Breast epithelium (tissue), 3 donors: ENCODE results near the gene PAPSS1.

Experiments
- POLR2A ChIP-seq: fragments of 450-650 bp; IDR thresholded peaks from one replicate; pipeline ENCODE4 v1.6.1; 2016; ENCODE audit warnings: antibody characterized with exemption, mild to moderate bottlenecking, moderate library complexity
- POLR2AphosphoS5 ChIP-seq, 3 donors: sonication (generic); formaldehyde crosslinking; IDR thresholded peaks; one replicate each; pipeline ENCODE4 v1.6.1; 2017; ENCODE audit warnings: antibody characterized with exemption in 3 of 3
- TF ChIP-seq, protein P1 (sequence below), 3 donors: fragments of 450-650 bp; IDR thresholded peaks; one replicate each; pipeline ENCODE4 v1.5.1; 2016 to 2017; ENCODE audit warnings: antibody characterized with exemption in 3 of 3, mild to moderate bottlenecking in 3 of 3, moderate library complexity in 3 of 3

GRCh38 chr4:107655289-107655688 is 64.7 kb downstream of the PAPSS1 start:
- TF ChIP-seq POLR2AphosphoS5 (IDR thresholded peaks at IDR 0.05) (no peak), POLR2A (no peak)
- TF ChIP-seq, protein P1, sequence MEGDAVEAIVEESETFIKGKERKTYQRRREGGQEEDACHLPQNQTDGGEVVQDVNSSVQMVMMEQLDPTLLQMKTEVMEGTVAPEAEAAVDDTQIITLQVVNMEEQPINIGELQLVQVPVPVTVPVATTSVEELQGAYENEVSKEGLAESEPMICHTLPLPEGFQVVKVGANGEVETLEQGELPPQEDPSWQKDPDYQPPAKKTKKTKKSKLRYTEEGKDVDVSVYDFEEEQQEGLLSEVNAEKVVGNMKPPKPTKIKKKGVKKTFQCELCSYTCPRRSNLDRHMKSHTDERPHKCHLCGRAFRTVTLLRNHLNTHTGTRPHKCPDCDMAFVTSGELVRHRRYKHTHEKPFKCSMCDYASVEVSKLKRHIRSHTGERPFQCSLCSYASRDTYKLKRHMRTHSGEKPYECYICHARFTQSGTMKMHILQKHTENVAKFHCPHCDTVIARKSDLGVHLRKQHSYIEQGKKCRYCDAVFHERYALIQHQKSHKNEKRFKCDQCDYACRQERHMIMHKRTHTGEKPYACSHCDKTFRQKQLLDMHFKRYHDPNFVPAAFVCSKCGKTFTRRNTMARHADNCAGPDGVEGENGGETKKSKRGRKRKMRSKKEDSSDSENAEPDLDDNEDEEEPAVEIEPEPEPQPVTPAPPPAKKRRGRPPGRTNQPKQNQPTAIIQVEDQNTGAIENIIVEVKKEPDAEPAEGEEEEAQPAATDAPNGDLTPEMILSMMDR (IDR thresholded peaks at IDR 0.05) = no peak
